ENCODE measurements around the gene RFX3. TPM values are rescaled to one million over a fixed set of nuclear protein-coding genes. Genes with fewer than 3 reads are reported as not detected.

RFX3 gene
- total RNA-seq, 4 donors from 2014 or later: 0.91 to 6.5 (median 3.3) TPM

GRCh38 chr9:3398232-3398648 is 127.6 kb downstream of the RFX3 start:
- no peak overlapping the region for H3K4me3 ChIP-seq
- DNase-seq: no peak
- no peak overlapping the region for H3K27ac ChIP-seq
- intact Hi-C loops (cut with DNase I): no loop called here
- H3K27me3 ChIP-seq: no peaks in the 10 kb centered on the region
- peaks cover 0 to 20% (median 0%) of the 10 kb centered on the region in 3 donors for H3K36me3 ChIP-seq
- H3K4me1 ChIP-seq: peaks cover 0 to 7% (median 0%) of the 10 kb centered on the region in 3 donors
- no peak for TF ChIP-seq POLR2A (IDR thresholded peaks at IDR 0.05)
- no peak for TF ChIP-seq CTCF (IDR thresholded peaks at IDR 0.05)
- WGBS, 2 donors: 74 to 78% methylated on average over 2 of the region's 2 CpGs
- no peaks in the 10 kb centered on the region for H3K9me3 ChIP-seq

- Histone ChIP-seq H3K27me3 (no peaks in the 10 kb centered on the region), H3K4me1 (peaks cover 0 to 7% (median 0%) of the 10 kb centered on the region in 3 donors), H3K9me3 (no peaks in the 10 kb centered on the region), H3K36me3 (peaks cover 0 to 20% (median 0%) of the 10 kb centered on the region in 3 donors), H3K4me3 (no peak overlapping the region), H3K27ac (no peak overlapping the region)
- no peak for TF ChIP-seq CTCF (IDR thresholded peaks at IDR 0.05)
- TF ChIP-seq POLR2A (IDR thresholded peaks at IDR 0.05): no peak
- WGBS, 2 donors: 73 to 86% methylated on average over 2 of the region's 2 CpGs
- intact Hi-C loops (cut with DNase I): no loop called here
- no peak for DNase-seq
Measured at GRCh38 chr9:3397766-3398165, 128.0 kb downstream of the RFX3 start.

GRCh38 chr9:3391414-3391813 is 134.4 kb downstream of the RFX3 start:
- TF ChIP-seq POLR2A (IDR thresholded peaks at IDR 0.05) (no peak), CTCF (IDR thresholded peaks at IDR 0.05) (no peak)
- H3K27ac ChIP-seq: no peak overlapping the region
- H3K36me3 ChIP-seq: peaks cover 0 to 30% (median 0%) of the 10 kb centered on the region in 3 donors
- WGBS, 2 donors: 82 to 94% methylated on average over 2 of the region's 2 CpGs
- no peaks in the 10 kb centered on the region for H3K4me1 ChIP-seq
- intact Hi-C loops (cut with DNase I): no loop called here
- no peak for DNase-seq
- no peaks in the 10 kb centered on the region for H3K9me3 ChIP-seq
- no peaks in the 10 kb centered on the region for H3K27me3 ChIP-seq
- no peak overlapping the region for H3K4me3 ChIP-seq

- Histone ChIP-seq H3K4me3 (no peak overlapping the region), H3K4me1 (no peaks in the 10 kb centered on the region), H3K27me3 (no peaks in the 10 kb centered on the region), H3K9me3 (no peaks in the 10 kb centered on the region), H3K27ac (no peak overlapping the region), H3K36me3 (peaks cover 0 to 9% (median 0%) of the 10 kb centered on the region in 3 donors)
- TF ChIP-seq CTCF (IDR thresholded peaks at IDR 0.05): no peak
- TF ChIP-seq POLR2A (IDR thresholded peaks at IDR 0.05): no peak
- intact Hi-C loops (cut with DNase I): no loop called here
- WGBS, 2 donors: 77 to 90% methylated on average over 1 of the region's 1 CpG
- no peak for DNase-seq
Measured at GRCh38 chr9:3386753-3387152, 139.0 kb downstream of the RFX3 start.

- intact Hi-C loops (cut with DNase I): no loop called here
- Histone ChIP-seq H3K27ac (no peak overlapping the region), H3K27me3 (no peaks in the 10 kb centered on the region), H3K4me1 (no peaks in the 10 kb centered on the region), H3K9me3 (no peaks in the 10 kb centered on the region), H3K4me3 (no peak overlapping the region), H3K36me3 (peaks cover 0 to 9% (median 0%) of the 10 kb centered on the region in 3 donors)
- 70 to 78% methylated on average over 1 of the region's 1 CpG for WGBS, 2 donors
- DNase-seq: no peak
- TF ChIP-seq POLR2A (IDR thresholded peaks at IDR 0.05) (no peak), CTCF (IDR thresholded peaks at IDR 0.05) (no peak)
Measured at GRCh38 chr9:3385871-3386270, 139.9 kb downstream of the RFX3 start.

Measured in esophagus squamous epithelium (tissue), 5 donors.